GM19328 (cell line): ENCODE data around the gene GRB7.
"Not testable (repeated sequence)": the region's sequence is repeated elsewhere in the genome, so short reads cannot be mapped to it uniquely, and the experiment has no call there.

Source experiments
- ATAC-seq: cut with Tn5 transposase; IDR thresholded peaks from one replicate; pipeline ENCODE4 v1.9.1; 2021; ENCODE audit warnings: mild to moderate bottlenecking, moderate library complexity; ENCODE audit not compliant: unreplicated experiment

GRB7 gene

DNA sequence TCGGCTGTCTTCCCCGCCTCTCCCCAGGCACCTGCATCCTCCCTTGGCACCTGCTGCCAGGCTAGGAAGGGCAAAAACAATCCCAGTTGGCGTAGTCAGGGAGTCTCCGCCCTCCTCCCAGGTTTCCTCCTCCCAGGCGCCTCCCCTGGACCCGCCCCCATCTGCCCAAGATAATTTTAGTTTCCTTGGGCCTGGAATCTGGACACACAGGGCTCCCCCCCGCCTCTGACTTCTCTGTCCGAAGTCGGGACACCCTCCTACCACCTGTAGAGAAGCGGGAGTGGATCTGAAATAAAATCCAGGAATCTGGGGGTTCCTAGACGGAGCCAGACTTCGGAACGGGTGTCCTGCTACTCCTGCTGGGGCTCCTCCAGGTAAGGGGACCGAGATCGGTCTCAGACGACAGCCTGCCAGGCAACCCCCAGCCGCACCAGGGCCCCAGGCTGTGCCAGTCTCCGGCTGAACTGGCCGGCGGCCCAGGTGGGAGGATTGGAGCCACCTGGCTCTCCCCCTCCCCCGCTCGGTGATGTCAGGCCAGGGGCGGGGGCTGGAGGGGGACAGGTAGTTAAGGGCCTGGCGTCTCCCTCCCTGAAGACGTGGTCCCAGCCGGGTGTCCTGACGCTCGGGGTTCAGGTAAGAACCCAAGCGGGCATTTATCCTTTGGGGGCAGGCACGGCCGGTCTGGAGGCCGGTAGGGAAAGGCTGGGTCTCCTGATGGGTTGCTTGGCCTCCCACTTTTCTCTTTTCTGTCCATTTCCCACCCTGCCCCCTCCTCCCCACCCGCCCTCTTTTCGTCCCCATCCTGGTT is at the start of gene GRB7:
GRB7 (plus strand) TSS at position 179 of the 808 bp plus-strand sequence. CDS start 4,364 bp downstream, outside the sequence.
- no peak for ATAC-seq

- no peak for ATAC-seq
Observed at GRCh38 chr17:39688475-39688835, 49.3 kb upstream of the GRB7 start.

DNA sequence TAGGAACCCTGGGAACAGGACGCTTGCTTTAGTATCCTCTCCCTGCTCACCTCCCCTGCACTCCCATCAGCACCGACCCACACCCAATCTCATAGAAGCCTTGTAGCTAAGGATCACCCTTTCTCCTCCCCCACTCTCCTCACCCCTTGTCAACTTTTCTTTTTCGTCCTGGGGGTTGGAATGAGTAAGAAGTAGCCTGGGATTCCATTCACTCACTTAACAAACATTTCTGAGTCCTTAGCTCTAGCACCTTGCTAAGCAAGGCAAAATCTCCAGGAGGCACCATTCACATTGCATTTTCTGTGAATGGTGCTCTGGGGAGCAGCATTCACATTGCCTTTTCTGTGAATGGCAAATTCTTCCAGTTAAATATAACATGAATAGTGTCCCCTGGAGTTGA is 48.8 kb upstream of the GRB7 start:
- no peak for ATAC-seq

DNA sequence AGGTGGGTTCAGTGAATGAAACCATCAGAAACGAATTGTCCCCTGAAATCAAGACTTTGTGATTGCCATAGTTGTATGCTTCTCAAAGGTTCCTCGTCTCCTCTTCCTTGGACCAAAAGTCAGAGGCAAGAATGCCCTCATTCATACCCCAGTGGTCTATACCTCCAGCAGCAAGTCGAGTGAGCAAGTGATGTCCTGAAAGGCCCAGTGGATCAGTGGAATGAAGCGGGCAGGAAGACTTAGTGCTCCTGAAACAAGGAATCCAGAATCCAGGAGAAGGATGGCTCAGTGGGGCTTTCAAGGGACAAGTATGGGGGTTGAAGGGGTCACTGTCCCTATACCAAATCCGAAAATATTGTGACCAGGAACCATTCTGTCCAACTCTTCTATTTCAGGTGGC is 43.1 kb upstream of the GRB7 start:
- no peak for ATAC-seq

GRCh38 chr17:39695089-39695474 is 42.7 kb upstream of the GRB7 start:
- no peak for ATAC-seq

DNA sequence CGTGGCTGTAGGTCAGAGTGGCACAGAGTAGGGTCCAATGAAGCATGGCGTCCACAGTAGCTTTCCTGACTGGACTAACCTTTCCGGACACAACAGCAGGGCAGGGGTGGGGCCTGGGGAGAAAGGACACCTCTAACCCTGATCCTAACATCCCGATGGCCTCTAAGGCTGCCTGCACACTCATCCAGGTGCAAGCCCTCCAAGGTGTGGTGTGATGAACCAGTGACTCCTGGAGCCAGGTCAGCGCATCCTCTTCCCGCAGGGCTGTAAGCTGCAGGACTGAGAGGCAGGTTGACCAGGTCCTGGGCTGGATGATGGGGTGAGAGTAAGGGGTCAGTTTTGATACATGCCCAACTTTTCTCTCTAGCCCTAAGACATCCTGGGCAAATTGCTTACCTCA is 41.0 kb upstream of the GRB7 start:
- ATAC-seq = no peak

- no peak for ATAC-seq
Observed at GRCh38 chr17:39697961-39698360, 39.8 kb upstream of the GRB7 start.

GRCh38 chr17:39699157-39699817 is 38.5 kb upstream of the GRB7 start:
- not testable (repeated sequence) for ATAC-seq

GRCh38 chr17:39699818-39700147 is 38.0 kb upstream of the GRB7 start, which contains the start of gene ERBB2:
Gene ERBB2, plus strand, starts transcription at chr17:39700064. Its CDS starts 175 bp downstream, at chr17:39700239.
- ATAC-seq = no peak

- ATAC-seq = no peak
Observed at GRCh38 chr17:39700148-39700987, 37.4 kb upstream of the GRB7 start.

GRCh38 chr17:39701012-39701783 is 36.5 kb upstream of the GRB7 start:
- no peak for ATAC-seq

- no peak for ATAC-seq
Observed at GRCh38 chr17:39701784-39702422, 35.8 kb upstream of the GRB7 start.

DNA sequence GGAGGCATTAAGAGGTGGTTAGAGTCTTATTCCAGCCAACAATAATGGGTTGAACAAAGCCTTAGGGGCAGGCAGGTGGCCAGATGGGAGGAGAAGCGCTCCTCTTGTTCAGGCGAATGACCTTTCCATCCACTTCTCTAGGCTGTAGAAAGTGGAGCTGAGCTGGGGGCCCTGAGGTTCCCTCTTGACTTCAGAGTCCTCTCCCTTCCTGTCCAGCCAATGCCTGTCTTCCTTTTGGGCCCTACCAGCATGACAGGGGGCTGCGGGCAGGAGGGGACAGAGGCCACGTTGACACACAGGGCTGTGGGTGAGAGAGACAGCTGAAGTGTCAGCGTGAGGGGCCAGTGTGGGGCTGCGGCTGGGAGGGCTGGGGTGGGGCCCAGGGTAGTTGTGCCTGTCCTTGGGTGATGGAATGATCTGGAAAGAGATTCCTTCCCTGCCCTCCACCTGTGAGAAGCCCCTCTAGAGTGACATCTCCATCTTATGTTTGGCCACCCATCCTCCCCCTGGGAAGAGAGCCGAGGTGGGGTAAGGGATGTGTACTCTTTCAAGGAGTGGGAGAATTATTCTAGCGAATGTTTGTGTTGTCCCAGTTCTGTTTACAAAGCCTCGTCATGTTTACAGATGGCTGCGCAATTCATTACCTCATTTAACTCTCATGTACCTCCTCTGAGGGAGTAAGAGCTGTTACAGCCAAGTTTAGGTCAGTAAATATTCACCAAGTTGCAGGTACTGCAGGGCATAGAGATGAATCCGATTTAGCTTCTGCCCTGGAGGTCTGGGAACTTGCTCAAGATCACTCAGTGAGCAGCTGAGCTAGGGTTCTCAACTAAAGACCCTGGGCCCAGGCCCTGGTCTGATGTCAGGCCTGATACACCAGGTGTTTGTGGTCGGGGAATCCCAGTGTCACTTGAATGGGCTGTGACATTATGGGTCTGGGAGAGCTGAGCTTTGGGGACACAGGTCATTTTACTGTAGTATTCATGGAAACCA is 34.5 kb upstream of the GRB7 start:
- ATAC-seq = no peak

DNA sequence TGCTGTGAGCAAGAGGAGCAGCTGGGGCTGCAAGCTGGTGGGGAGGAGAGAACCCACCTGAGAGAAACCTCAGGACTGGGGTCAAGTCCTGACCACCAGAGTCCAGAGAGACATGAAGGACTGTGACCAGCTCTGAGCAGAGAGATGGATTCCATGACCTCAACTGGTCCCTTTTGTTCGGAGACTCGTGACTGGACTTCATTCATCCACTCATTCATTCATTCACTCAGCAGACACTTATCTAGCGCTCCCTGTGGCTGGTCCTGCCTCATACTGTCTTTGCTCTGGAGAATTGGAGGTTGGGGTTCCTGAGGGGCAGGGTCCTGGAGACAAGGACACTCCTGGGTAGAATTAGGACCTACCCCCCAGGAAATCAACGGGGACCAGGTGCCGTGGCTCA is 33.8 kb upstream of the GRB7 start:
- ATAC-seq = no peak

DNA sequence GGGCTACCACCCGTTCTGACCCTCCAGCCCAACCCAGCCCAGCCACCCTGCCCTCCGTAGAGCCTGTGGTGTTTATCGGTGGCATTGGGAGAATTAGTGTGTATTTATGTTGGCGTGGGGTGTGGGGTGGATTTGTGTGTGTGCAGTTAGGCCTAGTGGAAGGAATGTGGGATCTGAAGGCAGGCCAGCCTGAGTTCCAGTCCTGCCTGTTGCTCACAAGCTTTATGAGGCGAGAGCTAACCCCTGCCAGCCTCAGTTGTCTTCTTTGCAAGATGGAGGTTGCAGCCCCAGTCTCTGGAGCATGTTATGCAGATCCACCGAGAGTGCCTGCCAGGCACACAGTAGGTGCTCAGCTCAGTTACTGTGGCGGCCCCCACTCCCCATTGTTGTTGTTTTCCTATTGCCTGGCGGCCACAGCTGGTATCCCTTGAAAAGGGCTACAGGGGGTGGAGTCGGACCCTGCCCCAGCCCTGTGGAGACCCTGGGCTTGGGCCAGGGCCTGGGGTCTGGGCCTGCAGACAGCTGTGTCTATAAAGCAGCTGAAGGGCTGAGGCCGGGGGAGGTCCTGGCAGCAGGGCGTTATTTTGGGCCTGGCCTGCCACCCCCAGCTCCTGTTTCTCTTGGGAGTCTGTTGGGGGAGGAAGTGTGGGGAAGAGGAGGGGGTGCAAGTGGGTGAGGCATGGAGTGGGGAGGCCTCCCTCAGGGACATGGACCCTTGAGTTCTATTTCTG is 32.8 kb upstream of the GRB7 start:
- ATAC-seq = no peak

DNA sequence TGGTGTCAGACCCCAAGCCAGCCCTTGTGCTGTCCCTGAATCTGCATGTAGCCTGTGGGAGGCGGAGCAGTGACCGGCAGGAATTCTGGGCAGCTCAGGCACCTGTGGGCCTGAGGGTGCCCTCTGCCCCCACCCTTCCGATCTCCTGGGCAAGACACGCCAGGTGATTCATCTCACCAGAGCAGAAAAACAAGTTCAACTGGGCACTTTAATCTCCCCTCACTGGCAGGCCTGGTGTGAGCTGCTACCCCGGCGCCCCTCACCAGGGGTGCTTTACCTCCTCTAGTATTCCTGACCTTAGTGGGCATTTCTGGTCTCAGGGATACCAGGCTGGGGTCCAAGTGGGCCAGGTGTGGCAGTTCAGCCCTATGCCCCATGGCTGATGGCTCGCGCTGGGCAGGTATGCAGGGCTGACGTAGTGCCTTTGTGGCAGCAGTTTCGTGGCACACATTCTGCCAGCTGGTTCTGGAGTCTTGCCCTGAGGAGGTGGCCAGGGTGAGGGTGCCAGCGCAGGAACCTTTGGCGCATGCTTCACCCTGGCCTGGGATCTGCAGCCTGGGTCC is 31.9 kb upstream of the GRB7 start:
- no peak for ATAC-seq

GRCh38 chr17:39706383-39706782 is 31.4 kb upstream of the GRB7 start:
- no peak for ATAC-seq

GRCh38 chr17:39706921-39707337 is 30.8 kb upstream of the GRB7 start:
- no peak for ATAC-seq
